Stomach (tissue), 4 donors: ENCODE data around the gene POLD2.

Source experiments
- CTCF ChIP-seq, 7 experiments: fragments of 450-650 bp in 4 of 7; fragments of 200-600 bp in 3 of 7; sonication (generic) in 3 of 7; IDR thresholded peaks; one replicate each; pipeline ENCODE4 v1.5.1; 2016 to 2019; ENCODE audit warnings: antibody characterized with exemption in 7 of 7, control low read depth in 2 of 7, mild to moderate bottlenecking in 1 of 7
- POLR2A ChIP-seq, 4 donors: fragments of 450-650 bp; IDR thresholded peaks; one replicate each; pipeline ENCODE4 v1.6.1; 2016; ENCODE audit warnings: antibody characterized with exemption in 4 of 4, control low read depth in 2 of 4, mild to moderate bottlenecking in 1 of 4, moderate library complexity in 1 of 4

- TF ChIP-seq CTCF (IDR thresholded peaks at IDR 0.05) (no peak), POLR2A (IDR thresholded peaks at IDR 0.05) (no peak)
These were observed 819 bp downstream of the POLD2 start for GRCh38 chr7:44122529-44122928.
